Stimulated activated CD4-positive, alpha-beta T cell treated with anti-CD3 and anti-CD28 coated beads, Interleukin-15, amount 100 ng/mL, for 24 hours (primary cell): ENCODE data around the gene UBR1.
A peak's percentile ranks its signal among the peaks of the same experiment; 100 is the strongest.
"Not testable (repeated sequence)": the region's sequence is repeated elsewhere in the genome, so short reads cannot be mapped to it uniquely, and the experiment has no call there.

Experiments
- DNase-seq: peaks from one replicate; pipeline ENCODE4 v3.0.0-alpha.2; 2020

The UBR1 gene

DNA sequence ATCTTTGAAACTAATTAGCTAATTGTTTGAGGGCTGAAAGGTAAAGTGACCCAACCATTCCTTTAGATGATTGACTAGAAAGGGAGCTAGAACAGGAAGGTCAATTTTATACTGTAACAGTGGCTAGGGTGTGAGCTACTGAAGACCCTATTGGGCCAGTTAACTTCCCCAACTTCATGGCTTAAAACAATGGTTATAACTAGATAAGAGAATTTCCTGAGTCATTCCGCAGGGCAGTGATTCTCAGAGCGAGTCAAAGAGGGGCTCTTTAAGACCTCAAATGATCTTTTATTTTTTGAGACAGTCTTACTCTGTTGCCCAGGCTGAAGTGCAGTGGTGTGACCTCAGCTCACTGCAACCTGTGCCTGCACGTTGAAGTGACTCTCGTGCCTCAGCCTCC is 151.5 kb downstream of the UBR1 start:
- no peak for DNase-seq

DNA sequence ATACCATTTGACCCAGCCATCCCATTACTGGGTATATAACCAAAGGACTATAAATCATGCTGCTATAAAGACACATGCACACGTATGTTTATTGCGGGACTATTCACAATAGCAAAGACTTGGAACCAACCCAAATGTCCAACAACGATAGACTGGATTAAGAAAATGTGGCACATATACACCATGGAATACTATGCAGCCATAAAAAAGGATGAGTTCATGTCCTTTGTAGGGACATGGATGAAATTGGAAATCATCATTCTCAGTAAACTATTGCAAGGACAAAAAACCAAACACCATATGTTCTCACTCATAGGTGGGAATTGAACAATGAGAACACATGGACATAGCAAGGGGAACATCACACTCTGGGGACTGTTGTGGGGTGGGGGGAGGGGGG is 156.9 kb downstream of the UBR1 start:
- DNase-seq, result not testable (repeated sequence)

DNA sequence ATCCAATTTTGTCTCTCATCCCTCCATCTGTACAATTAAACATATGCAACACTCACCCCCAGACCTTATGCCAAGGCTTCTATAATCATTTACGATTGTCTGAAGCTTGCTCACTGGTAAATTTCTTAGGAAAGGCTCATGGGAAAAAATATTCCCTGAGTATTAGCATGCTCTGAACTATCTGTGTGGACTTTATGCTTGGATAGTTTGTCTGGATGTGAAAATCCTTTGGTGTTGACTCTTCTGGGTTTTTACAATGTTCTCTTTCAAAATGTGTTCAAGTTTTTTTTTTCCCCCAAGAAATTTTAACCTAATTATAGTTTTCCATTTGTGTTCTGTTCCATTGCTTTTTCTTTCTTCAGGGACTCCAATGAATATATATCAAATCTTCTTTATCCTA is 165.3 kb downstream of the UBR1 start:
- DNase-seq, result no peak

DNA sequence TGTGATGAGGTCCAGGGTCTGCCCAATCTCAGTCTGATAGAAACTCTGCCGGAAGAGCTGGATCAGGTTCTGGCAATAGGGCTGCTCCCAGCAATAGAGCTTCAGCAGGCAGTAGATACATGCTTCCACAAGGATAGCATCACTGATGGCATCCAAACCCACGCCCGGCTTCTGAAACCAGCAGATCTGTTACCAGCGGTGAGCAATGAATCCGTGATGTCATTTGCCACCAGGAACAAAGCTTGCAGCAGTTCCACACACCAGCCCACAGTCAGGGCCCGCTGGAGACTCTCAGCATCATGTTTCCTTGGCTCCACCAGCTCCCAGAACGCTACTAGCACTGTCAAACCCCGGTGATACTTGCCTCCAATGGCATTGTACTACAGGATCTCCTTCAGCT is 166.0 kb downstream of the UBR1 start:
- no peak for DNase-seq

DNA sequence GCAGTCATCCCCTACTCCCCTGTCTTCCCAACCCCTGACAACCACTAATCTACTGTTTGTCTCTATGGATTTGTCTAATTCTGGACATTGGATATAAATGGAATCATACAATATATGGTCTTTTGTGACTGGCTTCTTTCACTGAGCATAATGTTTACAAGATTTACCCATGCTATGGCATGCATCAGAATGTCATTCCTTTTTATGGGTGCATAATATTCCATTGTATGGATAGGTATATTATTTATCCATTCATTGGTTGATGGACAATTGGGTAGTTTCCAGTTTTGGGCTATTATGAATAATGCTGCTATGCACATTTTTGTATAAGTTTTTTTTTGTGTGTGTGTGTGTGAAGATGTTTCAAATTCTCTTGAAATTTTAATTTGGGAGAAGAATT is 168.7 kb downstream of the UBR1 start:
- DNase-seq, result no peak

DNA sequence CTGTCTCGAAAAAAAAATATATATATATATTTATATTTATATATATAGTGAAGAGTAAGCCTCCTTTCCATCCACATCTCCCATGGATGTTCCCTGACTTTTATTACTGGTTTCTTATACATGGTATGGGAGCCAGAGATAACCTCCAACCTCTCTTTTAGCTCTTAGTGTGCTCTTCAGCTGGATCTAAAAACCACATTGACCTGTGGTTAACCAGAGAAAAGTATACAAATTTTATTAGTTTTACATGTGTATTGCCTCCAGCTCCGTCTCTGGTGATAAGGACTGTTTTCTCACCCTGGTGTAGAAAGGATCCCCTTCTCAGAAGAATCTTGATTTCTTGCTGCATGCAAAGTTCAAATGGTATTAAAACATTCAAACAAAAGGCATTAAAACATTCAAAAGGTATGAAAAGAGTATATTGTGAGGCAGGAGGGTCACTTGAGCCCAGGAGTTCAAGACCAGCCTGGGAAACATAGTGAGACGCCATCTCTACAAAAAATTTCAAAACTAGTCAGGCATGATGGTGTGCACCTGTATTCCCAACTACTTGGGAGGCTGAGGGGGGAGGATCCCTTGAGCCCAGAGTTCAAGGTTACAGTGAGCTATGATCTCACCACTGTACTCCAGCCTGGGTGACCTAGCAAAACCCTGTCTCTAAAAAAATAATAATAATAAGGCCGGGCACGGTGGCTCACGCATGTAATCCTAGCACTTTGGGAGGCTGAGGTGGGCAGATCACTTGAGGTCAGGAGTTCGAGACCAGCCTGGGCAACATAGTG is 171.8 kb downstream of the UBR1 start:
- no peak for DNase-seq

DNA sequence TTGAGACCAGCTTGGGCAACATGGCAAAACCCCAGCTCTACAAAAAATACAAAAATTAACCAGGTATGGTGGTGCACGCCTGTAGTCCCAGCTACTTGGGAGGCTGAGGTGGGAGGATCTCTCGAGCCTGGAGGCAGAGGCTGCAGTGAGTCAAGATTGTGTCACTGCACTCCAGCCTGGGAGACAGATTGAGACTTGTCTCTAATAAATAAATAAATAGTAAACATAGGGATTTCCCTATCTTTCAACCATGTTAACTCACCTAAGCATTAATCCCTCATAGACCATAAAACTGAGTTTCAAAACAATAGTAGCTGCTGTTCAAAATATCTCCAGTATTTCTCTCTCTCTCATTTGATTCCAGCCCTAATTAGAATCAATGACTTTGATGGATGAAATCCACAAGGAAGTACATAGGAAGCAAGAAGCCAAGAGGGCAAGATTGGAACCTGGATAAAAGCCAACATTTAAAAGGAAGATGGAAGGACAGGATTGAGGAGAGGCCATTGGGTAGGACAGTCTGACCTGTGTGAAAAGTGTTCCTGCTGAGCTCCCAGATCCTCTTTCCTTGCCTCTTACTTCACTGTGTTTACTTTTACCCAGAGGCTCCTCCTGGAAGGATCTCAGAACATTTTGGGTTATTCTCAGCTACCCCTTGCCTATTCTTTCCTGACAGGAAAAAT is 172.9 kb downstream of the UBR1 start:
- no peak for DNase-seq

DNA sequence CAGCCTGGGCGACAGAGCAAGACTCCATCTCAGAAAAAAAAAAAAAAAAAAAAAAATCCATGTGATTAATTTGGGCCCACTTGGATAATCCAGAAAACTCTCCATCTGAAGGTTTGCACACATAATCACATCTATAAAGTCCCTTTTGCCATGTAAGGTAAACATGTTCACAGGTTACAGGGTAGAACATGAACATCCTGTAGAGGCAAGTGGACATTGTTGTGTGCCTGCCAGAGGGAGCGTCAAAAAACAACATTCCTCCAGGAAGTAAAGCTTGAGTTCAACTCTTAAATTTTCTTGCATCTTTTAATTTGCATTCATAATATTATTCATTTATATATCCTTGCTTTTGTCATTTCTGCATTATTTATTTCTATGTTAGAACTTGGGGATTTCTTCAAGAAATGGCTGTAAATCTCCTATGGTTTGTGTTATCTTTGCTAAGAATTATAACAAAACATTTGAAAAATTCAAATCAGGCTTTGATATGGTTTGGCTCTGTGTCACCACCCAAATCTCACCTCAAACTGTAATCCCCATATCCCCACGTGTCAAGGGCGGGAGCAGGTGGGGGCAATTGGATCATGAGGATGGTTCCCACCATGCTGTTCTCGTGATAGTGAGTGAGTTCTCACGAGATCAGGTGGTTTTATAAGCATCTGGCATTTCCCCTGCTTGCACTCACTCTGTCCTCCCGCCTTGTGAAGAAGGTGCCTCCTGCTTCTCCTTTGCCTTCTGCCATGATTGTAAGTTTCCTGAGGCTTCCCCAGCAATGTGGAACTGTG is 173.9 kb downstream of the UBR1 start:
- no peak for DNase-seq

DNA sequence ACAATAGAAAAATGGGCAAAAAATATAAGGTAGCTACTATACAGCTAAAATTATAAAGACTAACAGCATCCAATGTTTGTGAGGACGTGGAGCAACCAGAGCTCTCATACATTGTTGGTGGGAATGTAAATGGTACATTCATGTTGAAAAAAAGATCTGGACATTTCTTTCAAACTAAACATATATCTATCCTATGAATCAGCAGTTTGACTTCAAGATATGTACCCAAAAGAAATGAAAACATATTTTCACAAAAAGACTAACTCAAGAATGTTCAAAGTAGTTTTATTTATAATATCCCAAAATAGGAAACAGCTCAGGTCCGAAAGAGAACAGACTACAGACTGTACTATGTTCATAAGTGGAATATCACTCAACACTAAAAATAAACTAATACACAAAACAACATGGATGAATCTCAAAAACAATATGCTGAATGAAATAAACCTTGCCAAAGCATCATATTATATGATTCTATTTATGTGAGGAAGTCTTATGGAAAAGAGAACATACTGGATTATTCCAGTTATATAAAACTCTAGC is 176.5 kb downstream of the UBR1 start:
- DNase-seq, result no peak

DNA sequence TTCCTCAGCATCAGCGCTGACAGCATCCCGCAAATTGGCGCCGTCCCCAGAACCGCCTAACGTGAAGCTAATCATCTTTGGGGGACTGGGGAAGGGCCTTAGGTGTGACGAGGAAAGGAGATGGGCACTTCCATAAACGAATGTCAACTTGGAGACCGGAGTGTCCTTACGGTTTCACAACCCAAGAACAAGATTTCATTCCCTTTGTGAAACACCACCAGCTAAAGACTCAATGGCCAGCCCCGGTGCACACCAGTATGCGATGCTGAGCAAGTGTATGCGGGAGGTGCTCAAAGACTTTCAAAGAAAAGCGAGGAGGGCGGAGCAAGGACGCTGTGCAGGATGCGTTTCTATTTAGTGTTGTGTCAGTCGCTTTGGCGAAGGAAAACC is 184.5 kb downstream of the UBR1 start:
- DNase-seq, result peak; percentile 56

DNA sequence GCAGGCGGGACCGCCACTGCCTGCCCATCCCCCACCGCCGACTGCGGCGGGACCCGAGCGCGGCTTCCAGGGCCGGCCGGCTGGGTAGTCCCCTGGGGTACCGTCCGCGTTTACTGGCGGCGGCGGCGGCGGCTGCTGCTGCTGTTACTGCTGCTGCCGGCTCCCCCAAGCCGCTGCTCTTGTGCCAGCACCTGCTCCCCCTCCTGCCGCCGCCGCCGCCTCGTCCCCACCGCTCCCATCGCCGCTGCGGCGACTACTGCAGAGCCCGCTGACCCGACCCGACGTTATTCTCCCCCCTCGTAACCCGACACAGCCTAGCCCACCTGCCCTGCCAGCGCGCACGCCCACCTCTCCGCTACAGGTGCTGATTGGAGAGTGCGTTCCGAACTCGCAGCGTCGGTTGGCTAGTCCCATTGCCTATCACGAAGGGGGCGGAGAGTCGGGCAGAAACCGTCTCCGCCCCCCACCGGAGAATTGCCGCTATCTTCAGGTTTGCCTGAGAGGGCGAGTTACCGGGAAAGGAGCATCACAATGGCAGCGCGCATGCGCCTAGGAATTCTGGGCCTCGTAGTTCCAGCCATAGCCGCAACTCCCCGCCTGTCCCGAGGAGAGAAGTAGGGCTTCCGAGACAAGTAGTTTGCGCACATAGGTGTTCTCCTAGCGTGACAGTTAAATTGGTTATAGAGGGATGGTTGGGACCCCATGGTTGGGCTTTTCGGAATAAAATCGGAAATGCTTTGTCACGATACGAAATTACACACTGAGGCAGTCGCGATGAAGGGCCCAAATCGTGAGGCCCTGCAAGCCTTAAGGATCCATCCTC is 185.1 kb downstream of the UBR1 start, which contains the start of gene TTBK2:
Gene TTBK2, minus strand, starts transcription at position 260 of the 823 bp plus-strand sequence. CDS start 42,161 bp downstream, outside the sequence.
- peak; percentile 98 for DNase-seq

DNA sequence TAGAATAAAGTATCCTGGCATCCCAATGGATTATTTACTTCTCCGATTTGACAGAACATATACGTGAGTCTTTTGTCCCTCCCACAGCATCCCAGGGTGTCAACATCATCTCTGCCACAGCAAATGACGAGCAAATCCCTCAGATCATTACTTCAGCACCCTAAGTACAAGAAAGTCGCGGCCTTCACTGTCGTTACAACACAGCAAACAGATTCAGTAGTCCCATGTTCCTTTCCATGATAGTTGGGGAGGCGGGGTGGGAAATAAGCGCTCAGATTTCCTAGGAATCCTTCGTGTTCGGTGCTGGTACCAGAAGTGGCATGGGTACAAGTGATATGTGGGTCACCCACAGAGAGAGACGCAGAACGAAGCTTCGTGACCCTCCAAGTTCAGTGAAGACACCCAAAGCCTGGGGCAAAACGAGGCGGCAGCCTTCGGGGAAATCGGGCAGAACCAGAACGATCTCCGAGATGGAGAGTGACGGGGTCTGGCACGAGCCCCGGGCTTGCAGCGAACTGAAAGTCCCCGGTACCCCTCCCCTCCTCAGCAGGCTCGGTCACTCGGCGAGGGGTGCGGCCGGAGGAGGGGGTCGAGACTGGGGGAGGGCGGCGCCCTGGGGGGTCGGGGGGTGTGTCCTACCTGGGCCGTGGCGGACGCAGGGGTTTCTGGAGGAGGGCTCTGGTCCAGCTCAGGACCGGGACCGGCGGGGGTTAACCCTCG is 185.9 kb downstream of the UBR1 start:
- DNase-seq, result peak; percentile 29

DNA sequence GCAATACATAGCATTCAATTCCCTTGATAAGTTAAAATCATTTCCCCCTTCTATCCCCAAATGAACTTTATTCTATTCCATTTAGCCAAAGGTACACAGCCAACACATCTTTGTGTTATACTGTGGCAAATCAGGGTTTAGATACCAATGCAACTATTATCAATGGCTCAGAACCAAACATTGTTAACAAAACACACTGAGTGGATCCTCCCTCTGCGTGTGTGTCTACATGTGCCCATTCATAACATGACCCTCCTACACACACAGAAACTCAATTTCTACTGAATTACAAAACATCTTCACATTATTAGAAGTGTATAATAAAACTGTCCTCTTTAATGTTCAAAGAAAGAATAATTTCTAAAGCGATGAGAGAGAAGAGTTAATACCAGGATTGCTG is 186.5 kb downstream of the UBR1 start:
- no peak for DNase-seq

DNA sequence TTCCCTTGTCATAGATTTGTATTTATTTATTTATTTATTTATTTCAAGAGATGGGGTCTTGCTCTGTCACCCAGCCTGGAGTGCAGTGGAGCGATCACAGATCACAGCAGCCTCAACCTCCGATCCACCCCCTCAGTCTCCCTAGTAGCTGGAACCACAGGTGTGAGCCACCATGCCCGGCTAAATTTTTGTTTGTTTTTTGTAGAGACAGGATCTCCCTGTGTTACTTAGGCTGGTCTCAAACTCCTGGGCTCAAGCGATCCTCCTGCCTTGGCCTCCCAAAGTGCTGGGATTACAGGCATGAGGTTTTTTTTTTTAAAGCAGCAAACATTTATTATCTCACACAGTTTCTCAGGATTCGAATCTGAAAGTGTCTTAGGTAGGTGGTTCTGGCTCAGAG is 187.8 kb downstream of the UBR1 start:
- no peak for DNase-seq

DNA sequence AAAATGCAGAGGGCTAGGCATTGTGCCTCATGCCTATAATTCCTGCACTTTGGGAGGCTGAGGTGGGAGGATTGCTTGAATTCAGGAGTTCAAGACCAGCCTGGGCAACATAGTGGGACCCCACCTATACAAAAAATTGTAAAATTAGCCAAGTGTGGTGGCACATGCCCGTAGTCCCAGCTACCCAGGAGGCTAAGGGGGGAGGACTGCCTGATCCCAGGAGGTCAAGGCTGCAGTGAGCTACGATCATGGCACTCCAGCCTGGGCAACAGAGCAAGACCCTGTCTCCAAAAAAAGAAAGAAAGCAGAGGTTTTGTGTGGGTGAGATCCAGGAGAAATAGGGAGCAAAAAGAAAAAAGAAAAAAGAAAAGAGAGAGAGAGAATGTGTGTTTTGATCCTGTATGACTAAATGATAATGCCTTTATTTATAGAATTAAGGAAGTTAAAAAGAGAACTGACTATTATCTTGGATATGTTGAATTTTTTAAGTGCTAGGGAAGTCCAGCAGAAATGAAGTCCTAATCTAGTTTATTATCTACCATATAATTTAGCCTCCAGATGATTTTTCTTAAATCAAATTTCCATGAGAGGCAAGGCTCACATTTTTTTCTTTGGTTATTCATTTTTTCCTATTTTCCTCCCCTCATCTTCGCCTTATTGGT is 190.1 kb downstream of the UBR1 start:
- DNase-seq, result no peak

DNA sequence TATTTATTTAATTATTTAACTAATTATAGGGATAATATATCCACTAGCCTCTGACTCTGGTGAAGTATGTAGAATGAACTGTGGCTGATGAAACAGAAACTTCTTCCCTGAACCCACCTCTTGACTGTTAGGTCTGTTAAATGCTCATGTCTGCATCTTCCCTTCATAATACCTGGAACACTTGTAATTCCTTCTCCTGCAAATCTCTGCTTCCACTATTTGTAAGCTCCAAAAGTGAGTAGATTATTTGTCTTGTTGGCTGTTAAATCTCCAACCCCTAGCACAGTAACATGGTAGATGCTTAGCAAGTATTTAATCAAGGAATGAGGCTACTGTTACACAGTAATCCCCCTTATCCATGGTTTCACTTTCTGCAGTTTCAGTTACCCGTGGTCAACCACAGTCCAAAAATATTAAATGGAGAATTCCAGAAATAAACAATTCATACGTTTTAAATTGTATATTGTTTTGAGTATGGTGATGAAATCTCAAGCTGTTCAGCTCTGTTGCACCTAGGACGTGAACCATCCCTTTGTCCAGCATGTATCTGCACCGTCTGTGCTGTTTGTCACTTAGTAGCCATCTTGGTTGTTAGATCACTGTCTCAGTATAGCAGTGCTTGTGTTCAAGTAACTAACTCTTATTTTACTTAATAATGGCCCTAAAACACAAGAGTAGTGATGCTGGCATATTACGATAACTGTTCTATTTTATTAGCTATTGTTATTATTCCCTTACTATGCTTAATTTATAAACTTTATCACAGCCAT is 190.9 kb downstream of the UBR1 start:
- no peak for DNase-seq

DNA sequence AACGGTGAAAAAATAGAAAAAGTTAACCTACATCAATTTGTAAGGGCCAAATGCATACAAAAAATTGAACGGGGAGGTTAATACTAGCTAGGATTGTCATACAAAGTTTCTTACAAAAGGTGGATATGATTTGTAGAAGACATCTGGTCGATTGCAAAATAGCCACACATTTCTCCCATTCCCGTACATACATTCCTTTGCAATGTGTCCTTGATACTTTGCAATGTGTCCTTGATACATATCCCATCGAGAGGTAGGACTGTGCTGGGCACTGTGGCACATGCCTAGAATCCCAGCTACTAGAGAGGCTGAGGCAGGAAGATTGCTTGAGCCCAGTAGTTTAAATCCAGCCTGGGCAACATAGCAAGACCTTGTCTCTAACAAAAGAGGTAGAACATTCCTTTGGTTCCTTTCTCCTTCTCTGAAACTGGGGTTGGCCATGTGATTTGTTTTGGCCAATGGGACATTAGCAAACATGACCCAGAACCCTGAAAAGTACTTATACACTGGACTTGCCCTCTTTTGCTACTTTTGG is 194.7 kb downstream of the UBR1 start:
- no peak for DNase-seq

DNA sequence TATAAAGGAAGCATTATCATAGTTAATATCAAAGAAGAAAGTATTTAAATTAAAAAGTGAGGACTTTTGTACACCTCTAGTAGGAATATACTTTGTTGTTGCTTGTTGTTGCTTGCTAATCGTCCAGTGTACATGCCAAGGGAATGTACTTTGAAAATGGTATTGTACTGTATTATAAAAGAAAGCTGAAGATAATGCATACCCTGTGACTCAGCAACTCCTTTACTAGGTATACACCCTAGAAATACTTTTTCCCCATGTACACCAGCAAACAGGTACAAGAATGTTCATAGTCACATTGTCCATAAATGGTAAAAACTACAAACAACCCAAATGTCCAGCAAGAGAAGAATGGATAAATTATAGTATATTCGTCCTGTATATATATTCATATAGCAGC is 197.3 kb downstream of the UBR1 start:
- DNase-seq, result no peak

DNA sequence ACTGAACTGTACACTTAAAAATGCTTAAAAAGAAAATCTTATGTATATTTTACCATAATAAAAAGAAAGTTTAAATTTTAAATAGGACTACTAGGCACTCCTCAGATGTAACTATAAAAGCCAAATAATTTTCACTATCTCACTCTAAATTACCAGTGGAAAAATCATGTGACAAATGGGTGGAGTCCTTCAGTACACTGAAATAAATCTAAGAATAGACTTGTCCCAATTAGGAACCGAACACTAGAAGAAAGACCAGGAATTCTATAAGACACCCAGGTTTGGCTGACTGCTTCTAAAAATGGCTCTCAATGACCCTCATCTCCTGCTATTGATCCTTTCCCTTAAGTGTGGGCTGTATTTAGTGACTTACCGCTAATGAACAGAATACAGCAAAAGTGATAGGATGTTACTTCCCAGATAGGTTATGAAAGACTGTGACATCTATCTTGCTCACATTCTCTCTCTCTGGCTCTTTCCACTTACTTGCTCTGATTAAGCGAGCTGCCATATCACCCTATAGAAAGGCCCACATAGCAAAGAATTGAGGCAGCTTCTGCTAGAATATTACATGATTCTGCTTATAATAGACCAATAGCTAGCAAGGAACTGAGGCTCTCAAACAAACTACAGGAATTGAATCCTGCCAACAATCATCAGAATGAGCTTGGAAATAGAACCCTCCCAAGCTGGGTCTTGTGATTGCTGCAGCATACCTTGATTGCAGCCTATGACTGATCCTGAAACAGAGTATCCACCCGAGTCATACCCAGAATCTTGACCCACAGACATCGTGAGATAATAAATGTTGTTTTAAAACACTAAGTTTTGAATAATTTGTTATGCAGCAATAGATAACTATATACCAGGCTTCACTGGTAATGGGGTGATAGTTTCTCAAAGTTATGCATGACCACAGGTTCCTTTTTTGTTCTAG is 202.2 kb downstream of the UBR1 start:
- DNase-seq, result no peak
